HG03103 (cell line): ENCODE measurements around the gene LORICRIN.

Experiments
- ATAC-seq: cut with Tn5 transposase; IDR thresholded peaks from one replicate; pipeline ENCODE4 v1.9.1; 2021; ENCODE audit warnings: low read depth; ENCODE audit not compliant: unreplicated experiment

LORICRIN gene

DNA sequence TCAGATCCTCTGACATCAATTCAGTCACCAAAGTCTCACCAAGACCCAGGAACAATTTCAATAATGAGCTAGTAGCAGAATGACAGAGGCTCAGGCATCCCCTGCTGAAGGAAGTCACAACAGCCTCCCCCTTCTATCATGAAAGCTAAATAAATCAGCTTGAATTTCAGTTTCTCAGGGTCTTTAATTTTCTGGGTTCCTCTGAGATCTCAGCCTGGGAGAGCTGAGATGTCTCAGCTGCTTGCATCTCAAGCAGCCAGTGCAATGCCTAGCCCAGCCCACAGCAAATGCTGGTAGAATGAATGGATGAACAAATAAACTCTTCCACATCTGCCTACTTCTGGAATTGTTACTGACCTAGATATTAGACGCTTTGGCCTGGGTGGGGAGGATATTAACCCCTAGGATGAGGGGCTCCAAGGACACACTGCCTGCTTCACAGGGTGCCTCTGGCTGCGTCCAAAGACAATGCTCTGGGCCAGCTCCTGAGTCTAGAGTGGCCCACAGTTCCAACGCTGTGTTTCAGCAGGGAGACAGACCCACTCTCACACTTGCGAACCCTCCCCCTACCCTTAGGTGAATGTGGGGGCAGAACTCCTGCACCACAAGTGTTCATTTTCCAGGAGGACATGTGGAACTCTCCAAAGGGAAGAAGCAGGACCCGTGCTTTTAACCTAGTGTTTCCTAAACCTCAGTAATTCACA, 11.2 kb upstream of the LORICRIN start:
- no peak for ATAC-seq

DNA sequence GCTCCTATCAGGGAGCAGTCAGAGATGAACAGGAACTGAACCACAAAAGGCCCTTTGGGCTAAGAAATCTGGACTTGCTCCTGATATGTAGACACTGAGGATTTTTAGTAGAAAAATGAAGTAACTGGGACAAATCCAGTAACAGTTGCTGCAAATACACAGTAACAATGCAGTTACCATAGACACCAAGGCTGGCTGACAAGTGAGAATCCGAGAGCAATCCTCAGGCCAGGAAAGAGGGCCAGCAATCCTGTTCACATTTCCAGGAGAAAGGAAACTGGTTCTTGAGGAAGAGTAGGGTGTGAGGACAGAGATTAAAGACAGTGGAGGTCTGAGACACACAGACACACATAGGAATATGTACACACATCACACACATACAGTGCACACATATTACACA, 9.3 kb upstream of the LORICRIN start:
- no peak for ATAC-seq

DNA sequence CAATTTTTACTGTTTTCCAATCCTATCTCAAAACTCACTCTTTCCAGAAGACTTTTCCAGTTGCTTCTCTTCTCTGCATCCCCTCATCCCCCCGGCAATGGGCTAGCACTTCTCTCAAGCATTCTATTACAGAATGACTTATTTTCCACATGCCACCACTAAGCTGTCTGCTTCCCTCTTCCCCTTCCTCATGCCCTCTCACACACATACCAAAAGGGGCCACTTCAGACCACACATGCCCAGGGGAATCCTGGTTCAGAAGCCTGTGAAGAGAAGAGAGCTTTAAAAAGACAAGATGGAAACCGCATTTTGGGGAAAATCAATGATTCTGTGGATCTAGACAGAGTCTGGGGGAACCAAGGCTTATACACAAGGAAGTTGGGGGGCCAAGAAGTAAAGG, 8.4 kb upstream of the LORICRIN start:
- ATAC-seq = no peak

DNA sequence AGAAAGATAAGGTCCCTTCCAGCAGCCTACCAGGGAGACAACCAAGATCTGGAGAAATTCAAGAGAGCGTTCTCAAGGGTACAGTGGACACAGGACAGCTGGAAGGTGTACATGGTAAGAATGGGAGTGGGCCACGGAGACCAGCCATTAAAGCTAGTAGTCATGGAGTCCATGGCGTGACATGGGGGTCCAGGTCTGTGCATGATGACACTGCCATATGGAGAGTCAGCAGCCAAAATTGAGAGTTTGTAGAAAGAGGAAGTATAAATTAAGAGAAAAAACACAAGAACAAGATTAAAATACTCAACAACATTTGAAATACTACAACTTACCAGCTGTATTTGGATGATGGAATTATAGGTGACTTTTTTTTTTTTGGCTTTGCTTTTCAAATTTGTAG, 7.9 kb upstream of the LORICRIN start:
- ATAC-seq = no peak

DNA sequence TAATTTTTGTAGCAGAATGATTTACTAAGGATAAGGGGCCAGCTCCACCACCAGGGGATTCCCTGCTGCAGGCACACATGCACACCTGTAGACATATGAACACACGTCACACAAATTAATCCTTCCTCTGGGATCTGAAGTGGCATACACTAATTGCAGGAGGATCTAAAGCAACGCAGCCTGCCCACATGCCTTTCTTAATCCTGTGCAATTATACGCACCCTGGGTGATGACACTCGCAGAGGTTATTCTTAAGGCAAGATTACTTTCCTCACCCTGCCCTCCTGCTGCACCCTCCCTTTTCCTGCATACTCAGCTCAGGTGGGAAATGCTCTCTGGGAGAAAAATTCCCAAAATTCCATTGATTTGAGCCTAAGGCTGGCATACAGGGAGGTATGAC, 7.5 kb upstream of the LORICRIN start:
- no peak for ATAC-seq

DNA sequence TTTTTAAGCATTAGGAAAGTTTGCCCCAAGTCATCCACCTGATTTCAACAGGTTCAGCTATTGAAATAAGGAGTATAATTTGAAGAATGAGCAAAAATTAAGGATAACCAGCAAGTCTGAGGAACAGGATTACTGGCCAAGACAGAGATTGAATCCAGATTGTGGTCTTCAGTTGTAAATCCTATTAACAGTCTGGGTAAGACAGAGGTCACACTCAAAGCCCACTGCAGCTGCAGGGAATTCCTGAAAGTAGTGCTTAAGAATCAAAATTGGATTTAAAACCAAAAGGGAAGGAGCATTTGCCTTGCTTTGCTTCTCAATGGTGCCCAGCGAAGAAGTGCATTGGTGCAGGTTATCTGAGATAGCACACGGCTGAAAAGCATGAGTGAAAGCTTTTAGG, 6.4 kb upstream of the LORICRIN start:
- no peak for ATAC-seq

DNA sequence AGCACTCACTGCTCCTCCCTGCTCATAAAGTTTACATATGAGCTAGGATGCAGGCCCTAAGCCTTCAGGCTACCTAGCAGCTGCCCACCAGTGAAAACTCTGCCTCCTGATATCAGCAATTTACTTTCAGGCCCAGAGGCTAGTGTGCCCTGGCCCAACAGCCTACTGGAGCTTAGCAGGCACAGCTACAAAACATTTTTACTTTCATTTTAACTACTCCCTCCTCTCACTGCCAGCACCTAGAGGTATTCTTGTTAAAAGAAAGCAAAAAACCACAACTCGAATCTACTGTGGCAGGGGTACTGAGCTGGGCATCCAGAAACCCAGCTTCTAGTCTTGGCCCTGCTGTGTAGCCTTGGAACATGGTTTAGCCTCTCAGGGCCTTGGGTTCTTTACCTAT, 5.8 kb upstream of the LORICRIN start:
- no peak for ATAC-seq

DNA sequence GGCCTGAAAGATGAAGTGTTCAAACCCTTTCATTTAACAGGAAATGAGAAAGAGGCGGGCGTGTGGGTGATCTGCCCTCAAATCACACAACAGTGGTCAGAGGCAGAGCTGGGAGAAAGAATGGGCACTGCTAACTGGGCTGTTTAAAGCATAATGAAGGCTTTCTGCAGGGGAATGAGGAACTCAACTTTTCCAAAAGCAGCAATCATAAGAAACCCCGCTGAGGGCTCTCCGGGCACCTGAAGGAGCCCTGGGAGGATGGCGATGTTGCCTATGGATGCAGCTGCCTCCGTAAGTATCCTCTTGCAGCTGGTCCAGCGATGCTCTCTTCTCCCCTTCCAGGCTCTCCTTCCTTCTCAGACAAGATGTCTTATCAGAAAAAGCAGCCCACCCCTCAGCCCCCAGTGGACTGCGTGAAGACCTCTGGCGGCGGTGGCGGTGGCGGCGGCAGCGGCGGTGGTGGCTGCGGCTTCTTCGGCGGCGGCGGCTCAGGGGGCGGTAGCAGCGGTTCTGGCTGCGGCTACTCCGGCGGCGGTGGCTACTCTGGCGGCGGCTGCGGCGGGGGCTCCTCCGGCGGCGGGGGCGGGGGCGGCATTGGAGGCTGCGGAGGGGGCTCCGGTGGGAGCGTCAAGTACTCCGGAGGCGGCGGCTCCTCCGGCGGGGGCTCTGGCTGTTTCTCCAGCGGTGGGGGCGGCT, 1.2 kb downstream of the LORICRIN start:
- ATAC-seq = no peak

DNA sequence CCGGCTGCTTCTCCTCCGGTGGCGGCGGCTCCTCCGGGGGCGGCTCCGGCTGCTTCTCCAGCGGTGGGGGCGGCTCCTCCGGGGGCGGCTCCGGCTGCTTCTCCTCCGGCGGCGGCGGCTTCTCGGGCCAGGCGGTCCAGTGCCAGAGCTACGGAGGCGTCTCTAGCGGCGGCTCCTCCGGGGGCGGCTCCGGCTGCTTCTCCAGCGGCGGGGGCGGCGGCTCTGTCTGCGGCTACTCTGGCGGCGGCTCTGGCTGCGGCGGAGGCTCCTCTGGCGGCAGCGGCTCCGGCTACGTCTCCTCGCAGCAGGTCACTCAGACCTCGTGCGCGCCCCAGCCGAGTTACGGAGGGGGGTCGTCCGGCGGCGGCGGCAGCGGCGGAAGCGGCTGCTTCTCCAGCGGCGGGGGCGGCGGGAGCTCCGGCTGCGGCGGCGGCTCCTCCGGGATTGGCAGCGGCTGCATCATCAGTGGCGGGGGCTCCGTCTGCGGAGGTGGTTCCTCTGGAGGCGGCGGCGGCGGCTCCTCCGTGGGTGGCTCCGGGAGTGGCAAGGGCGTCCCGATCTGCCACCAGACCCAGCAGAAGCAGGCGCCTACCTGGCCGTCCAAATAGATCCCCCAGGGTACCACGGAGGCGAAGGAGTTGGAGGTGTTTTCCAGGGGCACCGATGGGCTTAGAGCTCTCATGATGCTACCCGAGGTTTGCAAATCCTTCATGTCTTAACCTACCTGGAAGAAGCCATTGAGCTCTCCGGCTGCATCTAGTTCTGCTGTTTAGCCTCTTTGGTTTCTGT, 2.0 kb downstream of the LORICRIN start:
- ATAC-seq = no peak

DNA sequence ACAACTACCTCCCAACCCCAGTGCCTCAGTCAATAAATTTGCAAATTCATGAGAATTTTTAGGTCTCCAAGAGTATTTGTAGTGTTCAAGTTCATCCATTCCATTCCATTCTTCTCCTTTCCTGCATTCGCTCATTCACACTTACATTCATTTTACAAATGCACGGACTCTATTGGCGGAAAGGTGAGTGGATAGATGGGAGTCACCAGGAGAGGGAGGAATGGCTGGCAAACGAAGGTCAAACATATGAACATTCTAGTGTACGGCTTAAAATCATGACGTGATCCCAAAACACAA, 2.5 kb downstream of the LORICRIN start:
- no peak for ATAC-seq

DNA sequence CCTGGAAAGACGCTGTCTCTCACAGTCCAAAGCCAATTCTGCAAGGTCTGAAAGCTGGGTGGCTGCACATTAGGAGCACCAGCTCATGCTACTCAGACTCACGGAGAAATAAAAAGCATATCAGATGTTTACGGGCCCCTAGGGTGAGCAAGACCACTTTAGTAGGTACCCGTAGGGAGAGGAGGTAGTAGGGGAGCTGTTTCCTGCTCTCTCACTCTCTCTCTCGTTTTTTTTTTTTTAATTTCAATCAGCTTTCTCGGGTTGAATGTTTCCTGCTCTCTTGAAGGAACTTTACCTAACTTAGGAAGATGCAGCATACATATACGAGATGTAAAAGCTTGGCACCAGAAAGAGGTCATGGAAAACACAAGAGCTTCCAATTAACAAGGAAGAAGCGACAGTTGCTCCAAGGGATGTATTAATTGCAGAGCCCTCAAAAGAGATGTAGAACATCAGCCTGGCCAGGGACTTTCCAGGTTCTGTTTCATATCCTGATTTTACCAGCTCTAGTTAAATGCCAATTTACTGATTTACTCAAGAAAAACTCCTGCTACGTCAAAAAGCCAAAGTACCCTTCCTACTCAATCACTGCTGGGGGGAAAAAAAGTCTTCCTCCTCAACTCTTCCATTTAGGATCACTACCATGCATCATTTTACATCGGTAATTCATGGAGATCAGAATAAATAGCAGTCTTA, 3.1 kb downstream of the LORICRIN start:
- ATAC-seq = no peak

DNA sequence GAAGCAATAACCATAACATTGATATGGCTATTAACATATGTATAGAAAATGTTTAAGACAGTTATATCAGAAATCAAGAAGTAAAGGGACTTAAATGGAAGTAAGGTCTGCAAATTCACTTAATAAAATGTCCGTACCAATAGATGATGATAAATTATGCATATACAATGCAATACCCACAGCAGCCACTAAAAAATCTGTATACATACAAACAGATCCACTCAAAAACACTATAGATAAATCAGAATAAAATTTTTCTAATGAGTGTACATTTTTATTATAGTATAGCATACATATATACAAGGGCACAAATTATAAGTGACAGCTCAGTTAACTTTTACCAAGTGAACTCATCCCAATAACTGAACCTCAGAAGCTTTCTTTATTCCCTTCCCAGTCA, 6.0 kb downstream of the LORICRIN start:
- ATAC-seq = no peak

DNA sequence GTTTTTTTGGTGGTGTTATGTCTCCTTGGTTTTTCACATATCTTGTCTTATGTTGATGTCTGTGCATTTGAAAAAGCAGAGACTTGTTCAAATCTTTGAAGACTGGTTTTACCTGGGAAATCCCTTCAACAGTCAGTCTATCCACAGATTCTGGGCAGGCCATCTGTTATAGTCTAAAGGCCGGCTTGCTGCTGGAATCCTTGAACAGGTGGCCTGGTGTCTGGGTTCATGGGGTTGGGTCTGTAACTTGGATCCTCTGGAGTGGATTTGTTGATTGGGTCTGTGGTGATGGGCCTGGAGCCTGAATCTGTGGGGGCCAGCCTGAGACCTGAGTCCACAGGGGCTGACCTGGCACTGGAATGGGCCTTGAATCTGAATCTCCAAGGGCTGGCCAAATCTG, 12.2 kb downstream of the LORICRIN start:
- ATAC-seq = no peak

DNA sequence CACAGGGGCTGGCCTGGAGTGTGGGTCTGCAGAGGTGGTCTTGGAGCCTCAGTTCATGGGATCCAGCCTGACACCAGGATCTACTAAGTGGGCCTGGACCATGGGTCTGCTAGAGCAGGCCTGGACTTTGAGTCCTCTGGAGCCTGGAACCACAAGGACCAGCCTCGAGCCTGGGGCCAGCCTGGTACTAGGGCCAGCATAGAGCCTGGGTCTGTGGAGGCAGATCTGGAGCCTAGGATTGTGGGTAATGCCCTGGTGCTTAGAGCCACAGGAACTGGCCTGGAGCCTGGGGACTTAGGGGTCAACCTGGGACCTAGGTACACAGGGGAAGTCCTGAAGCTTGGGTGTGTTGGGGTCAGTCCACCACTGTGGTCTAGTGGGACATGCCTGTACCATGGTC, 12.7 kb downstream of the LORICRIN start:
- no peak for ATAC-seq

DNA sequence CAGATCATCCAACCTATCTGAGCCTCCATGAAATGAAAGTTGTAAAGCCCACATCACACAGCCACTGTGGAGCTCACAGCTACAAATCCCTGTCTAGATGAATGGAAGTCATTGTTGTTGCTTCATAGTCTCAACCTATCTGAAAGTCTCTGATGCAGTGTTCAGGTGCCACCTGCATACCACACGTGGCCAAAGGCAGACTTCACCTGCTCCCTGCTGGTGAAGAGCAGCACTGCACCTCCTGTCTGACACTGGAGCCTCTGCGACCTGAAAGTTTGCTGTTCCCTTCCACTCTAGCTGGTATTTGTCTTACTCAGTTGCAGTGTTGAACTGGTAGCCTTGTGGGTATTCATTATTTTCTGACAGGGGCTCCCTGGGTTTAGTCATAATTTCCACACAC, 18.4 kb downstream of the LORICRIN start:
- peak; percentile 56 for ATAC-seq

DNA sequence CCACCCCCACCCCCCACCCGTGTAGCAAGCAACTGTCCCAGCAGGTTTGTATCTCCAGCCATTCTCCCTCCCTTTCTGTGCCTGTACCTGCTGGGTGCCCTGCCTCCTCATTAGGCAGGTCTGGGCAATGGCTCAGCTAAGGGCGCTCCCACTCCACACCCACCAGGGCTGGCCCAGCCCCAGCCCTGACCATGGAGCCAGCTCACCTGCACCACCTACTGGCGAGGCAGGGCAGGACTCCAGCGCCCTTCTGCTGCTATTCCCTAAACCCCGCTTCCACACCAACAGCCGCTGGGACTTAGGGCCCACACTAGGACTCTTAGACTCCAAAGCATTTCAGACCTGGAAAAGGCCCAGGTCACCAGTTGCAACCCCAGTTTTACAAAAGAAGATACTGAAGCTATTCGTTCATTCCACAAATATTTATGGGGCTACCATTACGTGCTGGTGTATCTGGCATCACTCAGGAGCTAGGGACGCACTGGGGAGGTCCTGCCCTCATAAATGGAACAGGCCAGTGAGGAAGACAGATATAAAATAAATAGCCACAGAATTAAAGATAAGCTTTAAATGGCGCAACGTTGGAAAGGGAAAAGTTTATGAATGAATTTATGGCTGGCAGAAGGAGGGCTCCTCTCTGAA, 29.3 kb downstream of the LORICRIN start:
- ATAC-seq = no peak

DNA sequence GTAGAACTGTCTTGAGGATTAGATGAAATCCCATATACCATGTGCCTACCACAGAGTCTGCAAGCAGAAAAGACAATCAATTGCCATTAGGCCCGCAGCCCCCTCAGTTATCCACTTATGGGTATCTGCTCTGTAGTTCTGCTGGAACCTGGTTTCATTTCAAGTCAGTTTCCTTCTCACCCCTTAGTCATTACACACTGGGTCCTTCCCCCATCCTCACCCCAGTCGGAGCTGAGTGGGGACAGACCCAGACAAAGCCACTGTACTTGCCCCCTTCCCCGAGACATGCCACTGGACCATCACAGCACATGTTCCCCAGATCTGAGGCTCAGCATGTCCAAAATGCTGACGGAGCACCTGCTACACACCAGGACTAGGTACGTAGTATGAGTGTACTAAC, 32.0 kb downstream of the LORICRIN start:
- ATAC-seq = no peak

DNA sequence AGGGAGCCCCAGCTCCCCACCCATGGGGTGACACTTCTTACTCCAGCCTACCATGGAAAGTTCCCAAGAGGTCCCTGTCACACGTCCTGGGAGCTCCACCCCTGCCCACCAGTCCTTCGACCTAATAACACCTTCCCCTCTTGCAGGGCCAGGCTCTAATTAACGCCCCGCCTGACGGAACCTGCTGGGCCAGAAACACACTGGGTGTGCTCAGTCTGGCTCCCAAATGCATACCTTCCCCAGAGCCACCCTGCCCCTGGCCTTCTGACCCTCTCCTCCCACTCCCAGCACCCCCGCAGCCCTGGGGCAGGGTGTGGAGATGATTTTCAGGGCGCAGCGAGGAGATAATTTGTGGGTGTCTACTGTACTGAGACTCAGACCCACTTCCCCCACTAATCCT, 32.7 kb downstream of the LORICRIN start:
- no peak for ATAC-seq

DNA sequence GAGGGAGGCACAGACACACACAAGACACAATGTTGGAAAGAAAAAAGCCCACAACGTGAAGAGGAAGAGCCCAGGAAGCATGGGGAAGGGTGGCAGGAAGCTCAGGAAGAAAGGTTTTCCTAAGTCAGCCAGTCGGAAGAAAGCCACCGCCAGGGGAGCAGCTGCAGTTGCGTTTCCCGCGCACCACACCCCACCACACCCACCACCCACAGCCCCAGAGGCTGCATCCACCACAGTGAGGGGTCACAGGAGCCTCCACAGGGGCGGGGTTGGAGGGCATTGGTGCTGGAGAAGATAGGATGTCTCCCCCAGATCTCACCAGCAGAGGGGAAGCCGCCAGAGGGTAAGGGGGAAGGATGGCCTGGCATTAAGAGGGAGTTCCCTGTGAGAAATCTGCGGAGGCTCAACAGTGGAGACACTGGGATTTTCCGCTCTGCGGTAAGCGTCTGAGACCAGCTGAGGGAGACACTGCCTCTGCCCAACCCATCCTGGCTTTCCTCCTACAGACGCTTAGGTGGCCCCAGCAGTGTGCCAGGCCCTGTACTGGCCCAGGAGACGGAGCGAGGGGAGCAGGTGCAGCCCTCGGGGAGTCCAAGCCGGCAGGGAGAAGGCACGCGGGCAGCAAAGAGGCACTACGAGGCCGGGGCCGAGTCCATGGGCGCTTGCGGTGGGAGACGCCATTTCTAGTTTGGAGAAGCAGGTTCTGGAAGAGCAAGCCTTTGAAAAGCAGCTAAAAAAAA, 33.4 kb downstream of the LORICRIN start:
- ATAC-seq = no peak

DNA sequence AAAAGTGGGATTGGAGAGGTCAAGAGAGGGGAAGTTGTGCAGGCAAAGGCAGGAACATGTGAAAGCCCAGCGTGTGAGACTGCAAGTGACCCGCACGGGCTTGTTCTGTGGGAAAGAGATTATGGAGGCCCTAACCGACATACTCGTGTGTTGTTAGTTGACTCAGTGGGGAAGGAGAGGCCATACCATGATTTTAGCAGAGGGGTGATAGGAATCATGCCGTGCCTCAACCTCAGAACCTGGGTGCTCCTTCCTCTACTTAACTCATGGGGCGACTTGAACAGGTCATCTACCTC, 33.9 kb downstream of the LORICRIN start:
- no peak for ATAC-seq
